GM12878 (cell line): ENCODE results near the gene SPESP1. TPM values are rescaled to one million over a fixed set of nuclear protein-coding genes. Genes with fewer than 3 reads are reported as not detected.

Experiments
- ATAC-seq: fragments of 200-7000 bp; cut with Tn5 transposase; 3 replicates; pipeline ENCODE4 v1.9.1; 2020; ENCODE audit warnings: mild to moderate bottlenecking, moderate library complexity
- BruUV-seq: library from RNA; stranded (reverse); fragments of 400-500 nt; replicated peaks from 2 replicates; lab custom pipeline; 2021; lab: Mats Ljungman, UMichigan
- CTCF ChIA-PET: fragments of 300-600 bp; sonication (Branson Sonifier 250); formaldehyde crosslinking; extraction: SDS; loops from one replicate; lab custom pipeline; 2021; ENCODE audit warnings: inconsistent platforms; lab: Yijun Ruan, JAX
- POLR2A ChIA-PET: fragments of 350-600 bp; formaldehyde crosslinking; extraction: SDS; loops from one replicate; lab custom pipeline; 2021; ENCODE audit warnings: inconsistent platforms; lab: Charles Lee
- RAD21 ChIA-PET: fragments of 300-600 bp; sonication (Branson Sonifier 250); formaldehyde crosslinking; loops from one replicate; lab custom pipeline; 2023; ENCODE audit warnings: antibody characterized with exemption; ENCODE audit not compliant: unreplicated experiment; lab: Charles Lee
- SMC1A ChIA-PET: fragments of 300-600 bp; sonication (Branson Sonifier 250); formaldehyde crosslinking; loops from one replicate; lab custom pipeline; 2023; ENCODE audit not compliant: unreplicated experiment, uncharacterized antibody; lab: Charles Lee
- DNase-seq: peaks from one replicate; pipeline ENCODE4 v3.0.0-alpha.2; 2011; ENCODE audit warnings: low read depth, low spot score
- FAIRE-seq: peaks from 3 replicates; lab custom pipeline; 2011; peaks lifted over from hg19 to GRCh38; lab: Jason Lieb, UNC
- H2AFZ ChIP-seq: 2 replicates; pipeline ENCODE4 v1.6.0; 2011; ENCODE audit warnings: low read depth, low read length, control low read depth; ENCODE audit not compliant: control insufficient read depth
- H3K27ac ChIP-seq: 2 replicates; pipeline ENCODE4 v1.5.1; 2011; ENCODE audit warnings: control low read depth; ENCODE audit not compliant: control insufficient read depth, insufficient read depth
- H3K27me3 ChIP-seq, 2 experiments: replicated peaks in 1 of 2; 2 replicates each; pipeline versions ENCODE4 v1.6.0 to v1.6.1; 2011; ENCODE audit warnings: low read length in 1 of 2; ENCODE audit not compliant: control insufficient read depth in 2 of 2, insufficient read depth in 2 of 2
- H3K36me3 ChIP-seq, 2 experiments: 2 replicates each; pipeline ENCODE4 v1.5.1; 2011; ENCODE audit warnings: low read length in 1 of 2; ENCODE audit not compliant: control insufficient read depth in 2 of 2, insufficient read depth in 2 of 2
- H3K4me1 ChIP-seq: 2 replicates; pipeline ENCODE4 v1.6.1; 2011; ENCODE audit warnings: mild to moderate bottlenecking, low read length, moderate library complexity, mixed read lengths; ENCODE audit not compliant: control insufficient read depth, insufficient read depth
- H3K4me2 ChIP-seq: 2 replicates; pipeline ENCODE4 v1.6.0; 2011; ENCODE audit warnings: control low read depth; ENCODE audit not compliant: control insufficient read depth, insufficient read depth
- H3K4me3 ChIP-seq: fragments of 200-600 bp; sonication (generic); 2 replicates; pipeline ENCODE4 v1.5.1; 2016
- H3K79me2 ChIP-seq: 2 replicates; pipeline ENCODE4 v1.6.0; 2011; ENCODE audit warnings: low read length; ENCODE audit not compliant: control insufficient read depth, insufficient read depth
- H3K9ac ChIP-seq: 2 replicates; pipeline ENCODE4 v1.8.0; 2011; ENCODE audit warnings: low read length, control low read depth, mixed read lengths; ENCODE audit not compliant: control insufficient read depth, insufficient read depth
- H3K9me3 ChIP-seq: replicated peaks from 3 replicates; pipeline ENCODE4 v1.5.1; 2011; ENCODE audit warnings: mild to moderate bottlenecking, low read length; ENCODE audit not compliant: control insufficient read depth, insufficient read depth
- H4K20me1 ChIP-seq: 2 replicates; pipeline ENCODE4 v1.6.0; 2011; ENCODE audit not compliant: control insufficient read depth, insufficient read depth
- ASH2L ChIP-seq: fragments of 300-600, 200-600 bp; sonication (generic); IDR thresholded peaks from 2 replicates; pipeline ENCODE4 v1.6.1; 2017; ENCODE audit warnings: low read depth, mild to moderate bottlenecking, borderline replicate concordance
- FOS ChIP-seq: IDR thresholded peaks from 3 replicates; pipeline ENCODE4 v1.6.1; 2011; ENCODE audit warnings: borderline replicate concordance; ENCODE audit not compliant: insufficient read length; ENCODE audit errors: extremely low read depth
- RCOR1 ChIP-seq: conservative IDR thresholded peaks from 2 replicates; pipeline ENCODE4 v1.6.1; 2012; ENCODE audit warnings: low read depth, low read length, improper control_type of control experiment
- SIN3A ChIP-seq: IDR thresholded peaks from 2 replicates; pipeline ENCODE4 v1.6.1; 2012; ENCODE audit warnings: low read depth, low read length, improper control_type of control experiment
- WGBS: methylation state at CpG from one replicate; pipeline ENCODE4 v1.1.6; 2016; ENCODE audit warnings: low lambda C conversion rate; ENCODE audit not compliant: insufficient replicate concordance, insufficient coverage; ENCODE audit errors: missing lambda C conversion rate; 5-methylcytosine and 5-hydroxymethylcytosine counted together
- in situ Hi-C: fragments of 300-500 bp; cut with MboI; formaldehyde crosslinking; loops from 9 replicates; pipeline ENCODE4 v1.14.3; 2018; ENCODE audit warnings: mixed read lengths
- intact Hi-C: fragments of 100-400 bp; cut with micrococcal nuclease; formaldehyde crosslinking; loops from one replicate; pipeline ENCODE4 v1.14.2; 2022; ENCODE audit not compliant: unreplicated experiment
- polyA plus RNA-seq, 11 experiments: library from polyadenylated mRNA; depleted of rRNA in 4 of 11; unstranded in 6 of 11; stranded (reverse) in 5 of 11; fragments of >200 nt; fragmentation: Nextera tagmentation in 4 of 11; fragmentation: Illumina TruSeq in 1 of 11; extraction: Ambion mirVana in 4 of 11; extraction: Trizol in 1 of 11; gene quantifications; 1 replicate in 1 of 11; 2 replicates in 10 of 11; pipeline versions ENCODE4 v1.2.1 to v1.2.3, GENCODE V29; 2011 to 2016; ENCODE audit warnings: inconsistent platforms in 2 of 11, missing spikeins in 2 of 11, low read depth in 1 of 11
- total RNA-seq, 4 experiments: library from RNA; depleted of rRNA in 3 of 4; stranded (reverse); fragments of >200 nt in 3 of 4; fragmentation: Illumina TruSeq in 1 of 4; extraction: Trizol in 1 of 4; gene quantifications; 2 replicates each; pipeline versions ENCODE4 v1.2.1 to v1.2.3, GENCODE V29; 2013 to 2021
- TF ChIP-seq, protein P1 (sequence below): fragments of 450-650 bp; IDR thresholded peaks from 2 replicates; pipeline ENCODE4 v1.6.1; 2014; ENCODE audit warnings: mild to moderate bottlenecking

Gene SPESP1
- total and polyA plus RNA-seq, 10 of the 15 experiments (the other 5 are each of a cell fraction or from before 2014, with no cell fraction given): not detected

DNA sequence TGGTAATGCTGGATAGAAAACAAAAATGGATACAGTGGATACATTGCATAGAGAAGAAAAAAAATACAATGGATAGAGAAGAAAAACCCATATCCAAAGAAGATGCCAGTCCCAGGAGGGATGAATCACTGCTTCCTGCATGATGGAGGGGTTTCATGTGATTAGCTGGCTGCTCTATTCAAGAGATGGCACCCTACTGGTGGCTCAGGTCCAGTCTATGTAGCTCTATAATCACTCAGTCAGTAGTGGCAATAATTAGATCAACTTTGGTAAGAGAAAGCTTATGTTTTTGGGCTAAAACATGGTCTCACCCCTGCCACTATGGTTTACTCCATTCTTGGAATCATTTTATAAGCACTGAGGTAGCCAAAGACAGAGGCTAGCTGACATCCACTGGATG, 50.5 kb downstream of the SPESP1 start (continued):
- TF ChIP-seq, protein P1, sequence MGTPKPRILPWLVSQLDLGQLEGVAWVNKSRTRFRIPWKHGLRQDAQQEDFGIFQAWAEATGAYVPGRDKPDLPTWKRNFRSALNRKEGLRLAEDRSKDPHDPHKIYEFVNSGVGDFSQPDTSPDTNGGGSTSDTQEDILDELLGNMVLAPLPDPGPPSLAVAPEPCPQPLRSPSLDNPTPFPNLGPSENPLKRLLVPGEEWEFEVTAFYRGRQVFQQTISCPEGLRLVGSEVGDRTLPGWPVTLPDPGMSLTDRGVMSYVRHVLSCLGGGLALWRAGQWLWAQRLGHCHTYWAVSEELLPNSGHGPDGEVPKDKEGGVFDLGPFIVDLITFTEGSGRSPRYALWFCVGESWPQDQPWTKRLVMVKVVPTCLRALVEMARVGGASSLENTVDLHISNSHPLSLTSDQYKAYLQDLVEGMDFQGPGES: no peak

DNA sequence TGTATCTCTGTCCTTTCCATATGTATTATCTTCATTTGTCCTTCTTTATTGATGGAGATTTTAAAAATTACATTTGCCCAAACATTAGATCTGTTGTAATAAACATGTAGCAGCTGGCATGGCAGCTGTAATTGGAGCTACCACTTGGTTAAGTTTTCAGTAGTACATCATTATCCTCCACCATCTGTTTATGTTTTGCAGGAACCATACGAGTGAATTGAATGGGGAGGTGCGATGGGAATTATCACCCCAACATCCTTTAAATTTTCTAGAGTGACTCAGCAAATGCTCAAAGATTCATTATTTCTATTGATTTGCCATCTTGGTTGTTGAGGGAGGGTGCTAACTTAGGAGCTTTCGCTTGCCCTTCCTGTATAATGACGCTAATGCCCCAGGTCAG, 51.6 kb downstream of the SPESP1 start:
- Histone ChIP-seq H3K4me2 (no peak overlapping the region), H2AFZ (no peak overlapping the region), H3K27me3 (peaks cover 0 to 1% of the 10 kb centered on the region in 2 experiments; a peak in 2 of 4 replicates), H3K4me3 (no peak overlapping the region), H3K79me2 (no peaks in the 10 kb centered on the region), H3K27ac (no peak overlapping the region), H3K9me3 (no peaks in the 10 kb centered on the region), H3K36me3 (no peaks in the 10 kb centered on the region), H4K20me1 (no peaks in the 10 kb centered on the region), H3K9ac (no peak overlapping the region), H3K4me1 (no peaks in the 10 kb centered on the region)
- intact Hi-C loops (no loop called here), in situ Hi-C loops (no loop called here)
- no peak for TF ChIP-seq SIN3A
- no peak for TF ChIP-seq RCOR1
- no peak for TF ChIP-seq FOS
- no peak for TF ChIP-seq ASH2L
- FAIRE-seq (no peak), ATAC-seq (no peak), DNase-seq (no peak)
- CTCF ChIA-PET: no interaction called here
- RAD21 ChIA-PET: no interaction called here
- SMC1A ChIA-PET: interaction anchor here (0.5 kb wide), 1 partner anchor 39 kb away, joined by 4 read pairs; no protein-coding TSS in a partner anchor
- 38% methylated on average over 4 of the region's 4 CpGs for WGBS
- POLR2A ChIA-PET: no interaction called here
- BruUV-seq: no TSS peak
